Endodermal cell (in vitro differentiated cells): ENCODE measurements around the gene KPNA3. TPM values are rescaled to one million over a fixed set of nuclear protein-coding genes. Genes with fewer than 3 reads are reported as not detected.
A peak's percentile ranks its signal among the peaks of the same experiment; 100 is the strongest.

ENCODE experiments used
- DNase-seq: peaks from one replicate; pipeline ENCODE4 v3.0.0-alpha.2; 2017
- H3K27ac ChIP-seq: 2 replicates; pipeline ENCODE4 v1.5.1; 2013; ENCODE audit warnings: mild to moderate bottlenecking, low read depth, low read length, moderate library complexity
- H3K27me3 ChIP-seq: 2 replicates; pipeline ENCODE4 v1.6.1; 2013; ENCODE audit warnings: mild to moderate bottlenecking, low read length, moderate library complexity; ENCODE audit not compliant: insufficient read depth, control insufficient read depth, poor library complexity, severe bottlenecking
- H3K36me3 ChIP-seq: 2 replicates; pipeline ENCODE4 v1.7.0; 2013; ENCODE audit warnings: mild to moderate bottlenecking, low read length, moderate library complexity; ENCODE audit not compliant: control insufficient read depth, insufficient read depth
- H3K4me1 ChIP-seq: one replicate; pipeline ENCODE4 v1.7.0; 2013; ENCODE audit warnings: low read length; ENCODE audit not compliant: control insufficient read depth, insufficient read depth
- H3K4me3 ChIP-seq: 2 replicates; pipeline ENCODE4 v1.5.1; 2013; ENCODE audit warnings: mild to moderate bottlenecking, low read length, moderate library complexity
- H3K9ac ChIP-seq: 2 replicates; pipeline ENCODE4 v1.6.1; 2013; ENCODE audit warnings: mild to moderate bottlenecking, low read length, moderate library complexity; ENCODE audit not compliant: poor library complexity, severe bottlenecking; ENCODE audit errors: extremely low read depth
- H3K9me3 ChIP-seq: 2 replicates; pipeline ENCODE4 v1.6.1; 2013; ENCODE audit warnings: mild to moderate bottlenecking, low read length, moderate library complexity; ENCODE audit not compliant: control insufficient read depth
- H3K27ac Mint-ChIP-seq: 2 replicates; pipeline ENCODE4 v1.8.0; 2020; ENCODE audit warnings: mixed read lengths
- H3K27me3 Mint-ChIP-seq: 2 replicates; pipeline ENCODE4 v1.8.0; 2021; ENCODE audit warnings: mild to moderate bottlenecking, mixed read lengths; ENCODE audit not compliant: insufficient read depth
- H3K36me3 Mint-ChIP-seq: 2 replicates; pipeline ENCODE4 v1.8.0; 2020; ENCODE audit warnings: low read depth, mixed read lengths
- H3K4me1 Mint-ChIP-seq: 2 replicates; pipeline ENCODE4 v1.8.0; 2020; ENCODE audit warnings: mixed read lengths
- H3K4me3 Mint-ChIP-seq: 2 replicates; pipeline ENCODE4 v1.8.0; 2020; ENCODE audit warnings: mild to moderate bottlenecking, moderate library complexity, mixed read lengths
- H3K9me3 Mint-ChIP-seq: 2 replicates; pipeline ENCODE4 v1.8.0; 2020; ENCODE audit warnings: mild to moderate bottlenecking, mixed read lengths
- WGBS, 2 experiments: methylation state at CpG; one replicate each; pipeline versions ENCODE4 v1.1.5 to v1.1.7; 2013; ENCODE audit warnings: missing lambda C conversion rate in 2 of 2, mixed read lengths in 1 of 2; ENCODE audit not compliant: insufficient coverage in 1 of 2, insufficient read length in 1 of 2; 5-methylcytosine and 5-hydroxymethylcytosine counted together
- total RNA-seq, 2 donors: library from RNA; stranded (reverse); fragmentation: NEBNext Ultra II Directional in 1 of 2; extraction: Animal tissue kit (Norgen Biotek cat#: 25700) in 1 of 2; gene quantifications; 2 replicates in 1 of 2; 3 replicates in 1 of 2; pipeline ENCODE4 v1.2.1, GENCODE V29; 2021
- TF ChIP-seq, protein P1 (sequence below): fragments of 200-600 bp; sonication (generic); conservative IDR thresholded peaks from 2 replicates; pipeline ENCODE4 v1.5.0; 2021; ENCODE audit warnings: antibody characterized with exemption, mild to moderate bottlenecking

Gene KPNA3
- total RNA-seq, 2 donors from 2014 or later: 59.0 to 64.2 TPM

DNA sequence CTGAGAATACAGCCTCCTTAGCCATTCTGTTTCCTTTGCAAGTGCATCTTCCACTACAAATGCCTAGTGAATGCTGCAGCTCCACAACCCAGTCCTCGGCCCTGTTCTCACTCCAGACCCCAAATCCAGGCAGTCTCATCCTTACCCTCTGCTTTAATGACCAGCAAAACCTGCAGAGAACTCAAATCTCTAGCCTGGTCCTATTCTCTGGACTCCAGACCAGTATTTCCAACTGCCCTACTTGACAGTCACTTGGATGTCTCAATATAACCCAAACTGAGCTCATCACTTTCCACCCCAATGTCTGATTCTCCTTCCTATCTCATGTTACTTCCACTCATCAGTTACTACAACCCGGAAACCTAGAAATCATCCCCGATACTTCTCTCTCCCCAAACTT, 98.6 kb downstream of the KPNA3 start:
- no peak overlapping the region for H3K4me3 Mint-ChIP-seq

DNA sequence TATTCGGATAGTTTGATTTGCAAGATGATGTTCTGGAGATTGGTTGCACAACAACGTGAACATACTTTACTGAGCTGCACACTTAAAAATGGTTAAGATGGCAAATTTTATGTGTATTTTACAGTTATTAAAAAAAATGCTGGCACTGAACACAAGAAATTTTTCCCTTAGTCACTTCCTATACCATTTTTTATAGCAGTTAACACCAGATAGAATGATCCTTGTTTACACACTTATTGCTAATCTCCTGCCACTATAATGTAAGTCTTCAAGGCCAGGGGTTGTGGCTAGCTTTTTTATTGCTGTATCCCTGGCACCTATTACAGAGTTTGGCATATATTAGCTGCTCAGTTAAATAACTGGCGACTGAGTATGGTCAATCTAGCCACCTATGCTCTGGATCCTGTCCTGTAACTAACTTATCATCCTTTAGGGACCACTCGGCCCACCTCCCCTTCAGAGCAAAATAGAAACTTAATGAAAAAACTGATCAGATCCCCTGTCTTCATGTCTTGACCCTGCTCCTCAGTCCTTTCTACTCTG, 99.2 kb downstream of the KPNA3 start:
- no peaks in the 10 kb centered on the region for H3K9me3 Mint-ChIP-seq
- Histone ChIP-seq H3K27me3 (no peaks in the 10 kb centered on the region), H3K9ac (no peak overlapping the region), H3K9me3 (no peaks in the 10 kb centered on the region), H3K36me3 (peaks cover 12% of the 10 kb centered on the region), H3K4me3 (no peak overlapping the region), H3K27ac (no peak overlapping the region), H3K4me1 (peaks cover 4% of the 10 kb centered on the region)
- no peak overlapping the region for H3K4me3 Mint-ChIP-seq
- H3K36me3 Mint-ChIP-seq: peaks cover 10% of the 10 kb centered on the region
- 96 to 100% methylated on average over 3 to 4 of the region's 4 CpGs for WGBS, 2 experiments
- peaks cover 10% of the 10 kb centered on the region for H3K4me1 Mint-ChIP-seq
- H3K27ac Mint-ChIP-seq: no peak overlapping the region
- no peak for DNase-seq
- no peaks in the 10 kb centered on the region for H3K27me3 Mint-ChIP-seq
- TF ChIP-seq, protein P1, sequence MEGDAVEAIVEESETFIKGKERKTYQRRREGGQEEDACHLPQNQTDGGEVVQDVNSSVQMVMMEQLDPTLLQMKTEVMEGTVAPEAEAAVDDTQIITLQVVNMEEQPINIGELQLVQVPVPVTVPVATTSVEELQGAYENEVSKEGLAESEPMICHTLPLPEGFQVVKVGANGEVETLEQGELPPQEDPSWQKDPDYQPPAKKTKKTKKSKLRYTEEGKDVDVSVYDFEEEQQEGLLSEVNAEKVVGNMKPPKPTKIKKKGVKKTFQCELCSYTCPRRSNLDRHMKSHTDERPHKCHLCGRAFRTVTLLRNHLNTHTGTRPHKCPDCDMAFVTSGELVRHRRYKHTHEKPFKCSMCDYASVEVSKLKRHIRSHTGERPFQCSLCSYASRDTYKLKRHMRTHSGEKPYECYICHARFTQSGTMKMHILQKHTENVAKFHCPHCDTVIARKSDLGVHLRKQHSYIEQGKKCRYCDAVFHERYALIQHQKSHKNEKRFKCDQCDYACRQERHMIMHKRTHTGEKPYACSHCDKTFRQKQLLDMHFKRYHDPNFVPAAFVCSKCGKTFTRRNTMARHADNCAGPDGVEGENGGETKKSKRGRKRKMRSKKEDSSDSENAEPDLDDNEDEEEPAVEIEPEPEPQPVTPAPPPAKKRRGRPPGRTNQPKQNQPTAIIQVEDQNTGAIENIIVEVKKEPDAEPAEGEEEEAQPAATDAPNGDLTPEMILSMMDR: no peak

More for the DNA sequence above, 98.6 kb downstream of the KPNA3 start:
- WGBS, 2 experiments: 91 to 100% methylated on average over 1 to 3 of the region's 3 CpGs
- Mint-ChIP-seq H3K27me3 (no peaks in the 10 kb centered on the region), H3K36me3 (peaks cover 16% of the 10 kb centered on the region), H3K9me3 (no peaks in the 10 kb centered on the region), H3K27ac (no peak overlapping the region), H3K4me1 (peaks cover 10% of the 10 kb centered on the region)
- TF ChIP-seq, protein P1: no peak
- H3K27me3 ChIP-seq: no peaks in the 10 kb centered on the region
- H3K9me3 ChIP-seq: no peaks in the 10 kb centered on the region
- no peak overlapping the region for H3K4me3 ChIP-seq
- H3K4me1 ChIP-seq: peaks cover 4% of the 10 kb centered on the region
- no peak overlapping the region for H3K27ac ChIP-seq
- H3K36me3 ChIP-seq: peaks cover 12% of the 10 kb centered on the region
- no peak overlapping the region for H3K9ac ChIP-seq
- no peak for DNase-seq

DNA sequence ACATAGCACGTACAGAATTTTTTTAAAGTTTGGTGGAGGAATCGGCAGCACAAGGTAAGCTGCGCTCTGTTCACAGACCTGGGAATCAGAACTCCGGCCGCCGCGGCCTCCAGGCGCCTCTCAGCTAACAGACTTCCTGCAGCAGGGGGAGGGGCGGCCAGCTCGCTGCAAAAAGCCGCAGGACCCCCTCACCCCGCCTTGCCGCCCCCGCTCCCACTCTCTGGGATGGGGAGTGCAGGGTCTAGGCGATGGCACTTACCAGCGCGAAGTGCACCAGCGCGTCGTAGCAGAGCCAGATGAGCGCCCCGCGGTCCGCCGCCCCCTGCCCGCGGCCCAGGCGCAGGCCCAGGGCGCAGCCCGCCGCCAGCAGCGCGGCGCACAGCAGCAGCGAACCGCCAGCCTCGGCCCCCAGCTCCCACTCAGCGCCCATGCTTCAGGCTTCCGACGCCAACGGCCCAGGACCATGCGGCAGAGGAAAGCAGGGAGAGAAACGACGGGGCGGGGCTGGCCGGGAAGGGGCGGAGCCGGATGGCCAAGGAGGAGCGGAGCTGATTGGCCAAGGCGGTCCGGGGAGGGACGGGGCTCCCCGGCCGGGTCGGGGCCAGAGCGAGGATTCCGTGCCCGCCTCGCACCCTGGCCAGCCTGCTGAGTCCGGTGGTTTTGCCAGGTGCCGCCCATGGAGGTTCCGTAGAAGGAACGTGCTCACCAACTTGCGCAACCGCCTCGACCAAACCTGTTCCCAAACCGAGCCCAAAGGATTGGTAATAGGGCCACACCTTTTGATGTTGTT, 101.3 kb downstream of the KPNA3 start, which contains the start of gene EBPL:
TSS of gene EBPL (minus strand) at position 492 of the 790 bp plus-strand sequence. CDS start at position 430, 62 bp downstream.
- peaks cover 10% of the 10 kb centered on the region for H3K4me1 Mint-ChIP-seq
- Histone ChIP-seq H3K27me3 (no peaks in the 10 kb centered on the region), H3K27ac (peak within 1 kb of the TSS; percentile 87), H3K4me3 (peak within 1 kb of the TSS; percentile 99), H3K9ac (peak within 1 kb of the TSS; percentile 72), H3K9me3 (no peaks in the 10 kb centered on the region), H3K4me1 (peaks cover 4% of the 10 kb centered on the region), H3K36me3 (peaks cover 14% of the 10 kb centered on the region)
- peak within 1 kb of the TSS; percentile 77 for H3K4me3 Mint-ChIP-seq
- TF ChIP-seq, protein P1: peak; percentile 30
- peak; percentile 99 for DNase-seq
- WGBS, 2 experiments: 1 to 4% methylated on average over 17 to 67 of the region's 67 CpGs
- H3K9me3 Mint-ChIP-seq: no peaks in the 10 kb centered on the region
- peak within 1 kb of the TSS; percentile 84 for H3K27ac Mint-ChIP-seq
- H3K27me3 Mint-ChIP-seq: no peaks in the 10 kb centered on the region
- peaks cover 17% of the 10 kb centered on the region for H3K36me3 Mint-ChIP-seq
